Measurements from ENCODE around the gene KICS2.

DNA sequence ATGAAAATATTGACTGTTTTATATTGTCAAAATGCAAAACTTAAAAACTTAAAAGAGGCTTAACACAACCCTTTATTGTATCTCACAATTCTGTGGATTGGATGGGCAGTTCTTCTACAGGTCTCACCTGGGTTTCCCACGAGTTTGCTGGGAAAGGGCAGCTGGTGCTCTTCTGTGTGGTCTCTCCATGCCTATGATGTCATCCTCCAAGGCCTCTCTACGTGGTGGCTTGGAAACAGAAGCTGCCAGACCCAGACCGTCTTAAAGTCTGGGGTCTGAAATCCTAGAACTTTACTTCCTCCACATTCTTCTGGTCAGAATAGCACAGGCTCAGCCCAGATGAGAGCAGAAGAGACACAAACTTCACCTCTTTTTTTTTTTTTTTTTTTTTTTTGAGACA lies 36.5 kb upstream of the KICS2 start:
- no peak for TF ChIP-seq POLR2A (IDR thresholded peaks at IDR 0.05)
- TF ChIP-seq, protein P1, sequence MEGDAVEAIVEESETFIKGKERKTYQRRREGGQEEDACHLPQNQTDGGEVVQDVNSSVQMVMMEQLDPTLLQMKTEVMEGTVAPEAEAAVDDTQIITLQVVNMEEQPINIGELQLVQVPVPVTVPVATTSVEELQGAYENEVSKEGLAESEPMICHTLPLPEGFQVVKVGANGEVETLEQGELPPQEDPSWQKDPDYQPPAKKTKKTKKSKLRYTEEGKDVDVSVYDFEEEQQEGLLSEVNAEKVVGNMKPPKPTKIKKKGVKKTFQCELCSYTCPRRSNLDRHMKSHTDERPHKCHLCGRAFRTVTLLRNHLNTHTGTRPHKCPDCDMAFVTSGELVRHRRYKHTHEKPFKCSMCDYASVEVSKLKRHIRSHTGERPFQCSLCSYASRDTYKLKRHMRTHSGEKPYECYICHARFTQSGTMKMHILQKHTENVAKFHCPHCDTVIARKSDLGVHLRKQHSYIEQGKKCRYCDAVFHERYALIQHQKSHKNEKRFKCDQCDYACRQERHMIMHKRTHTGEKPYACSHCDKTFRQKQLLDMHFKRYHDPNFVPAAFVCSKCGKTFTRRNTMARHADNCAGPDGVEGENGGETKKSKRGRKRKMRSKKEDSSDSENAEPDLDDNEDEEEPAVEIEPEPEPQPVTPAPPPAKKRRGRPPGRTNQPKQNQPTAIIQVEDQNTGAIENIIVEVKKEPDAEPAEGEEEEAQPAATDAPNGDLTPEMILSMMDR (IDR thresholded peaks at IDR 0.05), result no peak

Measured in Peyer's patch (tissue), 4 donors.